B cell (primary cell): ENCODE results near the gene OR10H1.

ENCODE experiments used
- EZH2 ChIP-seq: IDR thresholded peaks from 2 replicates; pipeline ENCODE4 v1.6.1; 2012; ENCODE audit warnings: borderline replicate concordance, low read depth, mild to moderate bottlenecking, moderate library complexity, low read length; ENCODE audit not compliant: insufficient read depth, poor library complexity, severe bottlenecking
- TF ChIP-seq, protein P1 (sequence below): fragments of 200-600 bp; IDR thresholded peaks from one replicate; pipeline ENCODE4 v1.8.0; 2022; ENCODE audit warnings: antibody characterized with exemption, mild to moderate bottlenecking

GRCh38 chr19:15837221-15837731 is 21.8 kb upstream of the OR10H1 start:
- TF ChIP-seq, protein P1, sequence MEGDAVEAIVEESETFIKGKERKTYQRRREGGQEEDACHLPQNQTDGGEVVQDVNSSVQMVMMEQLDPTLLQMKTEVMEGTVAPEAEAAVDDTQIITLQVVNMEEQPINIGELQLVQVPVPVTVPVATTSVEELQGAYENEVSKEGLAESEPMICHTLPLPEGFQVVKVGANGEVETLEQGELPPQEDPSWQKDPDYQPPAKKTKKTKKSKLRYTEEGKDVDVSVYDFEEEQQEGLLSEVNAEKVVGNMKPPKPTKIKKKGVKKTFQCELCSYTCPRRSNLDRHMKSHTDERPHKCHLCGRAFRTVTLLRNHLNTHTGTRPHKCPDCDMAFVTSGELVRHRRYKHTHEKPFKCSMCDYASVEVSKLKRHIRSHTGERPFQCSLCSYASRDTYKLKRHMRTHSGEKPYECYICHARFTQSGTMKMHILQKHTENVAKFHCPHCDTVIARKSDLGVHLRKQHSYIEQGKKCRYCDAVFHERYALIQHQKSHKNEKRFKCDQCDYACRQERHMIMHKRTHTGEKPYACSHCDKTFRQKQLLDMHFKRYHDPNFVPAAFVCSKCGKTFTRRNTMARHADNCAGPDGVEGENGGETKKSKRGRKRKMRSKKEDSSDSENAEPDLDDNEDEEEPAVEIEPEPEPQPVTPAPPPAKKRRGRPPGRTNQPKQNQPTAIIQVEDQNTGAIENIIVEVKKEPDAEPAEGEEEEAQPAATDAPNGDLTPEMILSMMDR: no peak
- TF ChIP-seq EZH2: no peak
